ENCODE data around the gene ZNF716. TPM values are rescaled to one million over a fixed set of nuclear protein-coding genes. Genes with fewer than 3 reads are reported as not detected.
"Not testable (repeated sequence)": the region's sequence is repeated elsewhere in the genome, so short reads cannot be mapped to it uniquely, and the experiment has no call there.

ZNF716 gene
- total and polyA plus RNA-seq, 2 of the 13 experiments (the other 11 are each of a cell fraction or from before 2014, with no cell fraction given): not detected

- Histone ChIP-seq H3K27me3 (ENCODE audit: control insufficient read depth in 1 of 2, insufficient read depth in 2 of 2, low read length in 2 of 2) (no peaks in the 10 kb centered on the region), H3K36me3 (replicated peaks in 1 of 2; ENCODE audit: control insufficient read depth in 1 of 2, insufficient read depth in 2 of 2, low read length in 2 of 2) (no peaks in the 10 kb centered on the region), H3K4me3 (replicated peaks in 1 of 3; ENCODE audit: insufficient read depth in 1 of 3, low read depth in 2 of 3, low read length in 3 of 3) (no peak overlapping the region), H3K79me2 (ENCODE audit: insufficient read depth, low read length) (no peaks in the 10 kb centered on the region), H3K4me1 (ENCODE audit: insufficient read depth, low read length) (no peaks in the 10 kb centered on the region), H3K27ac (ENCODE audit: extremely low read length, insufficient read depth, low read length) (no peak overlapping the region), H3K4me2 (ENCODE audit: low read depth, low read length) (no peak overlapping the region), H3K9me3 (ENCODE audit: low read length) (peaks cover 70% of the 10 kb centered on the region), H3K9ac (ENCODE audit: insufficient read depth, low read depth, low read length) (no peak overlapping the region), H2AFZ (ENCODE audit: low read length) (no peak overlapping the region), H4K20me1 (ENCODE audit: insufficient read depth, low read length) (no peaks in the 10 kb centered on the region)
- TF ChIP-seq MAFF (IDR thresholded peaks at IDR 0.05; ENCODE audit: low read depth, low read length) (peak; percentile 54), ZNF468 (CRISPR knock-in tag; IDR thresholded peaks at IDR 0.05) (no peak), MAFK (conservative IDR thresholded peaks at IDR 0.05 in 1 of 2, IDR thresholded peaks at IDR 0.05 in 1 of 2; ENCODE audit: low read length in 2 of 2) (peak; percentile 55 to 77), MAF1 (CRISPR knock-in tag; IDR thresholded peaks at IDR 0.05; ENCODE audit: borderline replicate concordance) (no peak), ZNF83 (CRISPR knock-in tag; IDR thresholded peaks at IDR 0.05; ENCODE audit: borderline replicate concordance) (no peak)
- intact Hi-C loops (cut with micrococcal nuclease; ENCODE audit: unreplicated experiment) (no loop called here), in situ Hi-C loops (cut with HindIII; ENCODE audit: extremely low pct_ligation_motif_present, low pct_unique_long_range_greater_than_20kb) (no loop called here)
- BruUV-seq (replicated peaks): no TSS peak
- ATAC-seq: no peak
- no peak for FAIRE-seq
- POLR2A ChIA-PET: no interaction called here
- CTCF ChIA-PET (ENCODE audit: low intra/inter-chr PET ratio, low total read pairs): no interaction called here
- no peak for DNase-seq (ENCODE audit: low spot score)
These were observed 6.4 kb upstream of the ZNF716 start for GRCh38 chr7:57443567-57443966.

- H3K9ac ChIP-seq (ENCODE audit: insufficient read depth, low read depth, low read length); intact Hi-C loops (cut with micrococcal nuclease; ENCODE audit: unreplicated experiment); BruUV-seq (replicated peaks); H3K27me3 ChIP-seq (ENCODE audit: control insufficient read depth in 1 of 2, insufficient read depth in 2 of 2, low read length in 2 of 2); DNase-seq (ENCODE audit: low spot score); H3K27ac ChIP-seq (ENCODE audit: extremely low read length, insufficient read depth, low read length); H3K79me2 ChIP-seq (ENCODE audit: insufficient read depth, low read length); H2AFZ ChIP-seq (ENCODE audit: low read length); CTCF ChIA-PET (ENCODE audit: low intra/inter-chr PET ratio, low total read pairs); H3K4me1 ChIP-seq (ENCODE audit: insufficient read depth, low read length); FAIRE-seq; H3K36me3 ChIP-seq (replicated peaks in 1 of 2; ENCODE audit: control insufficient read depth in 1 of 2, insufficient read depth in 2 of 2, low read length in 2 of 2); H3K4me2 ChIP-seq (ENCODE audit: low read depth, low read length); H4K20me1 ChIP-seq (ENCODE audit: insufficient read depth, low read length); ATAC-seq; in situ Hi-C loops (cut with HindIII; ENCODE audit: extremely low pct_ligation_motif_present, low pct_unique_long_range_greater_than_20kb); POLR2A ChIA-PET; H3K4me3 ChIP-seq (replicated peaks in 1 of 3; ENCODE audit: insufficient read depth in 1 of 3, low read depth in 2 of 3, low read length in 3 of 3): not testable (repeated sequence)
- 7% methylated on average over 3 of the region's 3 CpGs for WGBS (ENCODE audit: low lambda C conversion rate)
- H3K9me3 ChIP-seq (ENCODE audit: low read length): peaks cover 80% of the 10 kb centered on the region
- peak; percentile 40; the same call in 1 of the 2 replicates for TF ChIP-seq ZNF274 (CRISPR knock-in tag; IDR thresholded peaks at IDR 0.05)
These were observed 19.3 kb downstream of the ZNF716 start for GRCh38 chr7:57469186-57469828.
